Nephron progenitor cell (in vitro differentiated cells): ENCODE data around the gene PTGES3L.
A peak's percentile ranks its signal among the peaks of the same experiment; 100 is the strongest.

ENCODE experiments used
- DNase-seq: peaks from one replicate; pipeline ENCODE4 v3.0.0; 2021
- H3K27ac Mint-ChIP-seq: 2 replicates; pipeline ENCODE4 v1.8.0; 2021; ENCODE audit warnings: mild to moderate bottlenecking, moderate library complexity, mixed read lengths
- H3K27me3 Mint-ChIP-seq: 2 replicates; pipeline ENCODE4 v1.8.0; 2021; ENCODE audit warnings: mild to moderate bottlenecking, low read depth, mixed read lengths; ENCODE audit not compliant: poor library complexity
- H3K36me3 Mint-ChIP-seq: 2 replicates; pipeline ENCODE4 v1.8.0; 2021; ENCODE audit warnings: low read depth, mixed read lengths
- H3K4me1 Mint-ChIP-seq: 2 replicates; pipeline ENCODE4 v1.8.0; 2021; ENCODE audit warnings: mixed read lengths
- H3K4me3 Mint-ChIP-seq: 2 replicates; pipeline ENCODE4 v1.8.0; 2021; ENCODE audit warnings: mild to moderate bottlenecking, moderate library complexity, mixed read lengths
- H3K9me3 Mint-ChIP-seq: 2 replicates; pipeline ENCODE4 v1.8.0; 2021; ENCODE audit warnings: mild to moderate bottlenecking, moderate library complexity, mixed read lengths
- CTCF ChIP-seq: fragments of 200-600 bp; sonication (generic); IDR thresholded peaks from 2 replicates; pipeline ENCODE4 v1.5.0; 2021; ENCODE audit warnings: antibody characterized with exemption

Gene PTGES3L

GRCh38 chr17:43014649-43015542 lies 35.0 kb upstream of the PTGES3L start:
- H3K4me3 Mint-ChIP-seq, result peak overlapping the region; percentile 9
- H3K9me3 Mint-ChIP-seq, result no peaks in the 10 kb centered on the region
- peak overlapping the region; percentile 80 for H3K27ac Mint-ChIP-seq
- TF ChIP-seq CTCF, result no peak
- peaks cover 2% of the 10 kb centered on the region for H3K27me3 Mint-ChIP-seq
- H3K4me1 Mint-ChIP-seq, result peaks cover 66% of the 10 kb centered on the region
- H3K36me3 Mint-ChIP-seq, result peaks cover 15% of the 10 kb centered on the region
- DNase-seq, result no peak

GRCh38 chr17:43014020-43014648 lies 34.3 kb upstream of the PTGES3L start:
- H3K4me1 Mint-ChIP-seq, result peaks cover 58% of the 10 kb centered on the region
- H3K9me3 Mint-ChIP-seq, result no peaks in the 10 kb centered on the region
- TF ChIP-seq CTCF, result no peak
- no peak for DNase-seq
- no peak overlapping the region for H3K4me3 Mint-ChIP-seq
- H3K27me3 Mint-ChIP-seq, result peaks cover 2% of the 10 kb centered on the region
- peak overlapping the region; percentile 80 for H3K27ac Mint-ChIP-seq
- peaks cover 15% of the 10 kb centered on the region for H3K36me3 Mint-ChIP-seq

GRCh38 chr17:43013296-43013695 lies 33.4 kb upstream of the PTGES3L start:
- peak overlapping the region; percentile 36 for H3K27ac Mint-ChIP-seq
- DNase-seq, result no peak
- no peak overlapping the region for H3K4me3 Mint-ChIP-seq
- peaks cover 13% of the 10 kb centered on the region for H3K36me3 Mint-ChIP-seq
- H3K9me3 Mint-ChIP-seq, result no peaks in the 10 kb centered on the region
- TF ChIP-seq CTCF, result no peak
- peaks cover 2% of the 10 kb centered on the region for H3K27me3 Mint-ChIP-seq
- H3K4me1 Mint-ChIP-seq, result peaks cover 50% of the 10 kb centered on the region

- no peak overlapping the region for H3K4me3 Mint-ChIP-seq
- TF ChIP-seq CTCF, result no peak
- peaks cover 43% of the 10 kb centered on the region for H3K4me1 Mint-ChIP-seq
- H3K9me3 Mint-ChIP-seq, result no peaks in the 10 kb centered on the region
- DNase-seq, result no peak
- peaks cover 2% of the 10 kb centered on the region for H3K27me3 Mint-ChIP-seq
- H3K27ac Mint-ChIP-seq, result no peak overlapping the region
- H3K36me3 Mint-ChIP-seq, result peaks cover 6% of the 10 kb centered on the region
Observed at GRCh38 chr17:43011728-43012472, 32.0 kb upstream of the PTGES3L start.

GRCh38 chr17:43010667-43011308 lies 30.9 kb upstream of the PTGES3L start:
- no peak for DNase-seq
- Mint-ChIP-seq H3K27me3 (no peaks in the 10 kb centered on the region), H3K4me3 (no peak overlapping the region), H3K27ac (no peak overlapping the region), H3K4me1 (peaks cover 41% of the 10 kb centered on the region), H3K36me3 (peaks cover 6% of the 10 kb centered on the region), H3K9me3 (no peaks in the 10 kb centered on the region)
- no peak for TF ChIP-seq CTCF
